ENCODE measurements around the gene CRYGS.

CRYGS gene

GRCh38 chr3:186493525-186494255 lies 50.5 kb downstream of the CRYGS start:
- DNase-seq (ENCODE audit: low read depth, low spot score), result no peak

- no peak for DNase-seq (ENCODE audit: low read depth, low spot score)
Measured at GRCh38 chr3:186492385-186492984, 51.7 kb downstream of the CRYGS start.

- no peak for DNase-seq (ENCODE audit: low read depth, low spot score)
Measured at GRCh38 chr3:186489507-186489906, 54.7 kb downstream of the CRYGS start.
